ENCODE results near the gene SRPK2.
A peak's percentile ranks its signal among the peaks of the same experiment; 100 is the strongest.
"Not testable (repeated sequence)": the region's sequence is repeated elsewhere in the genome, so short reads cannot be mapped to it uniquely, and the experiment has no call there.

The SRPK2 gene

GRCh38 chr7:105376908-105377533 is 11.7 kb downstream of the SRPK2 start:
- DNase-seq (ENCODE audit: low read depth in 2 of 2) = no peak

DNA sequence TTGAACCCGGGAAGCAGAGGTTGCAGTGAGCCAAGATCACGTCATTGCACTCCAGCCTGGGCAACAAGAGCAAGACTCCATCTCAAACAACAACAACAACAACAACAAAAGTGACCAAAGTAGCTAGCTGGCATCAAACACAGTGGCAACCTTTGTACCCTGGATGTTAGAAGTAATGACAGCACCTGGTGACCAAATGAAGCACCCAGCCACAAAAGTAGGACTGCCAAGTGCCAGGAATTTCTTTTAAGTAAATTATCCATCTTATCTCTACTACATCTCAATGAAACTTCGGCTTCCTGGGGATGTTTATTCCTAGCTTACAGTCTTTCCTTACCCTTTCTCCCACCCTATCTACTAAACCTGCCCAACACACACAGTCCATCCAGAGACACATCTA is 18.8 kb downstream of the SRPK2 start:
- no peak for DNase-seq (ENCODE audit: low read depth in 2 of 2)

DNA sequence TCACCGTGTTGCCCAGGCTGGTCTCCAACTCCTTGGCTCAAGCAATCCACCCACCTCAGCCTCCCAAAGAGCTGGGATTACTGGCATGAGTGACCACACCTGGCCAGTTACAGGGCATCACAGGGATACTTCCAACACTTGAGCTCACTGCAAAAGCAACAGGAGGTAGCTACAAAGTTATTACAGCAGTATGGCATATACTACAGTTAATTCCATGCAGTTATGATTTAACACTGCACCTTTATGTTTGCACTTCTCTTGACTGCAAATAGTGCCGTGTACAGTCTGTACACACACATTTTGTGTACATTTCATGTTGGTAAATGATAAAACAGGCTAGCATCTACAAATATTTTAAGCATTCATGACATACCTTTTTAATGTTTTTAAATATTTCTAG is 21.3 kb downstream of the SRPK2 start:
- no peak for DNase-seq (ENCODE audit: low read depth in 2 of 2)

DNA sequence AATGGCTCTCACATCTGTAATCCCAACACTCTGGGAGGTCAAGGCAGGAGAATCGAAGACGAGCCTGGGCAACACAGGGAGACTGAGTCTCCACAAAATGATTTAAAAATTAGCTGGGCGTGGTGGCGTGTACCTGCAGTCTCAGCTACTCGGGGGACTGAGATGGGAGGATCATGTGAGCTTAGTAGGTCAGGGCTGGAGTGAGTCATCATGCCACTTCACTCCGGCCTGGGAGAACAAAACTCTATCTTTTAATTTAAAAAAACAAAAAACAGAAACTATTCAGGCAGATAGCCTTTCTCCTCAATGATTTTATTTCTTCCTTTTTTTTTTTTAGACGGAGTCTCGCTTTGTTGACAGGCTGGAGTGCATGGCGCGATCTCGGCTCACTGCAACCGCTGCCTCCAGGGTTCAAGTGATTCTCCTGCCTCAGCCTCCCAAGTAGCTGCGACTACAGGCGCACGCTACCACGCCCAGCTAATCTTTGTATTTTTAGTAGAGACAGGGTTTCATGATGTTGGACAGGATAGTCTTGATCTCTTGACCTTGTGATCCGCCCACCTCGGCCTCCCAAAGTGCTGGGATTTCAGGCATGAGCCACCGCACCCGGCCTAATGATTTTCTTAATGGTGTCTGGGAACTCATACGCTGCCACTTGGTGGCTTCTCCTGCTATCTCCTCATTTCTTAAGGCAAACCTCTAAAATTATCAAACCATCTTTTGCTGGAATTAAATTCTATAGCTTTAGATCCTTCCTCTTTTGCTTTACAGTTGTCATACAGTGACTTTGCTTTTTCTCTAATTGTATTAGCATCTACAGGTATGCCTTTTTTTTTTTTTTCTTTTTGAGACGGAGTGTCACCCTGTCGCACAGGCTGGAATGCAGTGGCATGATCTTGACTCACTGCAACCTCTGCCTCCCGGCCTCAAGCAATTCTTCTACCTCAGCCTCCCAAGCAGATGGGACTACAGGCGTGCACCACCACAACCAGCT is 22.9 kb downstream of the SRPK2 start:
- DNase-seq (ENCODE audit: low read depth in 2 of 2) = no peak

DNA sequence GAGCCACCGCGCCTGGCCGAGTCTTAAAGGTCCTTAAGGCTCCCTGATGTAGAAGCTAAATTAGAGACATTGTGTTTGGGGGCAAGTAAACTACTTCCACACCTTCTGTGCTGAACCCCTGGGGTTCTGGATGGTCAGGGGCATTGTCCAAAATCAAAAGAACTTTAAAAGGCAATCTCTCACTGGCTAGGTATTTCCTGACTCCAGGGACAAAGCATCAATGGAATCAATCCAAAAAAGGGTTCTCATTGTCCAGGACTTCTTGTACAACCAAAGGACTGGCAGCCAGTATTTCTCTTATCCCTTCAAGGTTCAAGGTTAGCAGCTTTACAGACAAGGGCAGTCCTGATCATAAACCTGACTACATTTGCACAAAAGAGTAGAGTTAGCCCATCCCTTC is 24.0 kb downstream of the SRPK2 start:
- DNase-seq (ENCODE audit: low read depth in 2 of 2) = no peak

DNA sequence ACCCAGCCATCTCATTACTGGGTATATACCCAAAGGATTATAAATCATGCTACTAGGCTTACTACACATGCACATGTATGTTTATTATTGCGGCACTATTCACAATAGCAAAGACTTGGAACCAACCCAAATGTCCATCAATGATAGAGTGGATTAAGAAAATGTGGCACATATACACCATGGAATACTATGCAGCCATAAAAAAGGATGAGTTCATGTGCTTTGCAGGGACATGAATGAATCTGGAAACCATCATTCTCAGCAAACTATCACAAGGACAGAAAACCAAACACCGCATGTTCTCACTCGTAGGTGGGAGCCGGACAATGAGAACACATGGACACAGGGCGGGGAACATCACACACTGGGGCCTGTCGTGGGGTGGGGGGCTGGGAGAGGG is 25.1 kb downstream of the SRPK2 start:
- not testable (repeated sequence) for DNase-seq (ENCODE audit: low read depth in 2 of 2)

DNA sequence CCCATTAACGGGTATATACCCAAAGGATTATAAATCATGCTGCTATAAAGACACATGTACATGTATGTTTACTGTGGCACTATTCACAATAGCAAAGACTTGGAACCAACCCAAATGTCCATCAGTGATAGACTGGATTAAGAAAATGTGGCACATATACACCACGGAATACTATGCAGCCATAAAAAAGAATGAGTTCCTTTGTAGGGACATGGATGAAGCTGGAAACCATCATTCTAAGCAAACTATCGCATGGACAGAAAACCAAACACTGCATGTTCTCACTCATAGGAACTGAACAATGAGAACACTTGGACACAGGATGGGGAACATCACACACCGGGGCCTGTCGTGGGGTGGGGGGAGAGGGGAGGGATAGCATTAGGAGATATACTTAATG is 26.0 kb downstream of the SRPK2 start:
- DNase-seq (ENCODE audit: low read depth in 2 of 2) = not testable (repeated sequence)

DNA sequence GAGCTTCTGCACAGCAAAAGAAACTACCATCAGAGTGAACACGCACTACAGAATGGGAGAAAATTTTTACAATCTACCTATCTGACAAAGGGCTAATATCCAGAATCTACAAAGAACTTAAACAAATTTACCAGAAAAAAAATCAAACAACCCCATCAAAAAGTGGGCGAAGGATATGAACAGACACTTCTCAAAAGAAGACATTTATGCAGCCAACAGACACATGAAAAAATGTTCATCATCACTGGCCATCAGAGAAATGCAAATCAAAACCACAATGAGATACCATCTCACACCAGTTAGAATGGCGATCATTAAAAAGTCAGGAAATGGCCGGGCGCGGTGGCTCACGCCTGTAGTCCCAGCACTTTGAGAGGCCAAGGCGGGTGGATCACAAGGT is 26.7 kb downstream of the SRPK2 start:
- DNase-seq (ENCODE audit: low read depth in 2 of 2) = not testable (repeated sequence)

- DNase-seq (ENCODE audit: low read depth in 2 of 2) = not testable (repeated sequence)
Measured at GRCh38 chr7:105360149-105360548, 28.6 kb downstream of the SRPK2 start.

DNA sequence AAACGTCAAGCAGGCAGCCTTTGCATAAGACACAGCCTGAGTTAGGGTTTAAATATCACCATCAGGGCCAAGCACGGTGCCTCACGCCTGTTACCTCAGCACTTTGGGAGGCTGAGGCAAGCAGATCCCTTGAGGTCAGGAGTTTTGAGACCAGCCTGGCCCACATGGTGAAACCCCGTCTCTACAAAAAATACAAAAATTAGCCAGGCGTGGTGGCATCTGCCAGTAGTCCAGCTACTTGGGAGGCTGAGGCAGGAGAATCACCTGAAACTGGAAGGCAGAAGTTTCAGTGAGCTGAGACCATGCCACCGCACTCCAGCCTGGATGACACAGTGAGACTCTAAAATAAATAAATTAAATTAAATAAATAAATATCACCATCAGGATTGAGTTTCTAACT is 33.0 kb downstream of the SRPK2 start:
- no peak for DNase-seq (ENCODE audit: low read depth in 2 of 2)

DNA sequence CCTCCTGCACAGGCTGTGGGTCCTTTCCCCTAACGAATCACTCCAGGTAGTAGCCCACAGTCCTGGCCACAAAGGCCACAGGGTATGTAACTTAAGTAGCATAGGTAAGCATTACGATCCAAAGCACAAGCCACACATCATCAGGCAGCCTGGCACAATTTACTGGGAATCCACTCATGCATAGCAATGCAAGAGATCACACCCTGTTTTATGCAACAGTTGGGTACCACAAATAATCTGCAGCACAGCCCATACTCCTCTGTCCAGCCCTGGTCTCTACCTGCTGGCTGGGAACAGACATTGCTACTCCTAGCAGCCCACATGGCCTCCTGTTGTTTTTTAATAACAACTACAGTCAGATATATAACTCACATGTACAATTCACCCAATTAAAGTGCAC is 34.3 kb downstream of the SRPK2 start:
- no peak for DNase-seq (ENCODE audit: low read depth in 2 of 2)

DNA sequence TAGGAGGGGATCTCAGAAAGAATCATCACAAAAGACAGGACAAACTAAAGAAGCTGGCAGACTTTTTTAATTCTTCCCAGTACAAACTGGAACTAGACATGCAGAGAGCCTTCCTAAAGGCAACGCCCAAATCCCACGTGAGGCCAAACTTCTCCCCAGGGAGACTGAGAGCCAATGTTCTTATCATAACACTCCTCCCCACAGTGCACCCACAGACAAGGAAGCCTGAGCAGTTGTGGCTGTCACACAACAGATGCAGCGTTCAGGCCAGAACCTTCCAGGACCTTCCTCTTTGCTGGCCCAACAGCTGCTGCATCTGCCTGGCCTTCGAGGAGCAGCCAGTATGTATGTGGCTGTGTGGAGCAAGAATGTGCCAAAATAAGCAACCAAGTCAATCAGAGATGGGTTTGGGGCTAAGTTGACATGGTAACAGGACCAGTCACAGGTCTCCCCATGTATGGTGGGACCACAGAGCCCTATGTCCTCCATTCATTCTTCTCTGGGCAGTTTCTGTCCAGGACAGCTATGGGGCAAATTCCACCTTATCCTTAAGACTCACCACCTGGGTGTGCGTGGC is 34.9 kb downstream of the SRPK2 start:
- no peak for DNase-seq (ENCODE audit: low read depth in 2 of 2)

DNA sequence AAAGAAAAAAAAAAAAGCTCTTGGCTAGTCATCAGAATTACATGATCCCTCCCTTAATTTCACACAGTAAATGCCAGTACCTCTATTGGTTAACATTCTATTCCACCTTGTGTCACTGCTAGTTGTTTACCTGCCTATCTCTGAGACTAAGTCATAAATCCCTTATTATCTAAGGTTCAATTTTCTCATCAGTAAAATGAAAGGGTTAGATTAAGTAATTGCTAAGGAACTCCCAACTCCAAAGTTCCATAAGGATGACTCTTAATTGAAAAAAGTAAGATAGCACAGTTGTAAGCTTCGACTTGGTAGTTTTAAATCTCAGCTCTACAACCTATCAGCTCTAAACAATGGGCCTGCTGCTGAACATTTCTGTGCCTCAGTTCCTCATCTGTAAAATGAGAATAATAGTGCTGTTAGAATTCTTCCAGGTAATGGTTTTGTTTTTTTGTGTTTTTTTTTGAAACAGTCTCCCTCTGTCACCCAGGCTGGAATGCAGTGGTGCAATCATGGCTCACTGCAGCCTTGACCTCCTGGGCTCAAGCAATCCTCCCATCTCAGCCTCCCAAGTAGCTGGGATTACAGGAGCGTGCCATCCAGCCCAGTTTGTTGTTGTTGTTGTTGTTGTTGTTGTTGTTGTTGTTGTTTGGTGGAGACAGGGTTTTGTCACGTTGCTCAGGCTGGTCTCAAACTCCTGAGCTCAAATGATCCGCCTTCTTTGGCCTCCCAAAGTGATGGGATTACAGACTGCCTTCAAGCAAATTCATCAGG is 35.6 kb downstream of the SRPK2 start:
- DNase-seq (ENCODE audit: low read depth in 2 of 2) = no peak

DNA sequence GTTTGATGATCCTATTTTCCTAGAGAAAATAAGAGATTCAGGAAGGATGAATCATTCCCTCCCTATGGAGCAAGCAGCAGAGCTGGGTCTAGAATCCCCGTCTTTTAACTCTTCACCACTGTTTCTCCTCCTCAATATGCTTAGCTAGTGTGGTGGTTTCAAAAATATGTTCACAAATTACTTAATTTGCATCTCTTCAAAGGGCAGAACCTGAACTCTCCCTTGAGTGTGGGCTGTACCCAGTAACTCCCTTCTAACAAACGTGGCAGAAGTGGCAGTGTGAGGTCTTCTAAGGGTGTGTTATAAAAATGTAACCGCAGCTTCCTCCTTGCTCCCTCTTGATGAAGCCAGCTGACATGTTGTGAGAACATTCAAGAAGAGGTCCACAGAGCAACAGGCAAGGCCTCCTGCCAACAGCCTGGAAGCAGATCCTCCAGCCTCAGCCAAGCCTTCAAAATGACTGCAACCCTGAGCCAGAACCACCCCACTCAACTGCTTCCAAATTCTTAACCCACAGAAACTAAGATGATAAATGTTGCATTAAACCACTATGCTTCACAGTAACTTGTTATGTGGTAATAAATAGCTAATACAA is 36.6 kb downstream of the SRPK2 start:
- DNase-seq (ENCODE audit: low read depth in 2 of 2) = peak; percentile 23 to 30

- DNase-seq (ENCODE audit: low read depth in 2 of 2) = no peak
Measured at GRCh38 chr7:105350906-105351305, 37.8 kb downstream of the SRPK2 start.

DNA sequence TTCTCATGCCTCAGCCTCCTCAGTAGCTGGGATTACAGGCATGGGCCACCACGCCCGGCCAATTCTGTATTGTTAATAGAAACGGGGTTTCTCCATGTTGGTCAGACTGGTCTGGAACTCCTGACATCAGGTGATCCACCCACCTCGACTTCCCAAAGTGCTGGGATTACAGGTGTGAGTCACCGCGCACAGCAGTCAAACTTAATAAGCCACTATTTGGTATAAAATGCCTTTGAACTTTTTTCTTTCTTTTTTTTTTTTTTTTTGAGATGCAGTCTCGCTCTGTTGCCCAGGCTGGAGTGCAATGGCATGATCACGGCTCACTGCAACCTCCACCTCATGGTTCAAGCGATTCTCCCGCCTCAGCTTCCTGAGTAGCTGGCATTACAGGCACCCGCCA is 40.5 kb downstream of the SRPK2 start:
- not testable (repeated sequence) for DNase-seq (ENCODE audit: low read depth in 2 of 2)

GRCh38 chr7:105346593-105347322 is 42.0 kb downstream of the SRPK2 start:
- no peak for DNase-seq (ENCODE audit: low read depth in 2 of 2)

DNA sequence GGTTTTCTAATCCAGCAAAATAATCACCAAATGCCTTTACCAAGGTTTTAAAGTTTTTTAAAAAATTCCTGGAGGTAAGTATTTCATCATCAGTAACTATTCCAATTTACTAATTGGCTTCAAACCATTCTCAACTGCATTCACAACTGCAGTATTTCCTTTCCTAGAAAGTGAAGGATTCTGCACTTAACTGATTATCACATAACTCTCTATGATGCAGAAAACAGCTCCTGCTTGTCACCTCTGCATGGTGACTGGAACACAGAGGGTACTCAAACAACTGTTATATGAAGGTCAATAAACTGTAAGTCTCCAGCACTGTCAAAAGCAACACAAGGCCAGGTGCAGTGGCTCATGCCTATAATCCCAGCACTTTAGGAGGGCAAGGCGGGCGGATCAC is 42.6 kb downstream of the SRPK2 start:
- DNase-seq (ENCODE audit: low read depth in 2 of 2) = no peak

- DNase-seq (ENCODE audit: low read depth in 2 of 2) = no peak
Measured at GRCh38 chr7:105345725-105346124, 43.0 kb downstream of the SRPK2 start.

GRCh38 chr7:105345003-105345402 is 43.7 kb downstream of the SRPK2 start:
- DNase-seq (ENCODE audit: low read depth in 2 of 2) = no peak
